GM18909 (cell line): Measurements from ENCODE around the gene CCDC7.
"Not testable (repeated sequence)": the region's sequence is repeated elsewhere in the genome, so short reads cannot be mapped to it uniquely, and the experiment has no call there.

Experiments
- ATAC-seq: cut with Tn5 transposase; IDR thresholded peaks from one replicate; pipeline ENCODE4 v1.9.1; 2021; ENCODE audit warnings: mild to moderate bottlenecking; ENCODE audit not compliant: unreplicated experiment, poor library complexity

The CCDC7 gene

GRCh38 chr10:32795598-32796183 is 349.8 kb downstream of the CCDC7 start:
- no peak for ATAC-seq

GRCh38 chr10:32797393-32797792 is 351.5 kb downstream of the CCDC7 start:
- not testable (repeated sequence) for ATAC-seq

- ATAC-seq: no peak
Observed at GRCh38 chr10:32846974-32847373, 401.0 kb downstream of the CCDC7 start.

DNA sequence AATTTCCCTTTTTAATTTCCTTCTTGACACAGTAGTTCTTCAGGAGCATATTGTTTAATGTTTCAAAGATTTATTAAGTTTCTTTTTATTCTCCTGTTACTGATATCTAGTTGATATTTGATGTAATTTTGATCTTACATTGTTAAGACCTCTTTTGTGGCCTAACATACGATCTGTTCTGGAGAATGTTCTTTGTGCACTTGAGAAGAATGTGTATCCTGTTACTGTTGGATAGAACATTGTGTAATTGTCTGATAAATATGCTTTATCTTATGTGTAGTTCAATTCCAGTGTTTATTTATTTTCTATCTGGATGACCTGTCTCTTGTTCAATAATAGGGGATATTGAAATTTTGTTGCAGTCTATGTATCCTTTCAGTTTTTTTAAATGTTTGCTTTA is 405.4 kb downstream of the CCDC7 start:
- no peak for ATAC-seq

- no peak for ATAC-seq
Observed at GRCh38 chr10:32854435-32854834, 408.5 kb downstream of the CCDC7 start.

GRCh38 chr10:32865170-32865569 is 419.2 kb downstream of the CCDC7 start:
- ATAC-seq: no peak

- no peak for ATAC-seq
Observed at GRCh38 chr10:32877915-32878314, 432.0 kb downstream of the CCDC7 start.

DNA sequence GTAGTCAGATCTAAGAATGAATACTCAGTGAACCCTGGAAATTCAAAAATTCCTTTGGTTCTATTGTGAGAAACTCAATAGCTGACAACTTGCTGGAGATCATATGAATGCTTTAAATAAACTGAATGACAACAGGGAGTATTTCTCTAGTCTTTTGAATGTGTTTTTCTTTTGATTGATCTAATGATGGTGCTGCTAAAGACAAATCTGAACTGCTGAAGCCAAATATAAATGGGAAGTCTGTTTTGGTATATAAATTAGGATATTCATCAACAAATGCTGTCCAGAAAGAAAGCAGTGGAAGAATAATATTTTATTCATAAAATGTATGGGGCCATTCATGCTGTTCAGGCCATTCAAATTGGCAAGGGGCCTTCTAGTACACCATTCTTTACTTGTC is 432.7 kb downstream of the CCDC7 start:
- no peak for ATAC-seq

GRCh38 chr10:32882076-32882475 is 436.1 kb downstream of the CCDC7 start:
- no peak for ATAC-seq

DNA sequence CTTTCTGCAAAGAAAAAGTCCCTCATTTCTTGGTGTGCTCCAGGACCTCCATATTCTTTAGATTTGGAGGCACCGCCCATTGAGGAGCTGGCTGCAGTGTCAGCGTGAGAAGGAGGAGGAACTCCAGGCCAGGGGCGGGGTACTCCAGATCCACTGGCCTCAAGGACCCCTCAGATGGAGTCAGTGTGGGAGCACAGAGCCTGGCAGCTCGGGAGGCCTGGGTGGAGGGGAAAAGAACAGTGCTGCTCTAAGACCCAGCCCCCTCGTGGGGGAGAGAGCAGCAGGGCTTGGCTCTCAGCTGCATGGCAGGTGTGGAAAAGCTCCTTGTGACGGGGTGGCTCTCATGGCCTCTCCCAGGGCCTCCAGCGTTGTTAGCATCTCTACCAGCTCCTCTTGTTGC is 441.5 kb downstream of the CCDC7 start:
- ATAC-seq: no peak

DNA sequence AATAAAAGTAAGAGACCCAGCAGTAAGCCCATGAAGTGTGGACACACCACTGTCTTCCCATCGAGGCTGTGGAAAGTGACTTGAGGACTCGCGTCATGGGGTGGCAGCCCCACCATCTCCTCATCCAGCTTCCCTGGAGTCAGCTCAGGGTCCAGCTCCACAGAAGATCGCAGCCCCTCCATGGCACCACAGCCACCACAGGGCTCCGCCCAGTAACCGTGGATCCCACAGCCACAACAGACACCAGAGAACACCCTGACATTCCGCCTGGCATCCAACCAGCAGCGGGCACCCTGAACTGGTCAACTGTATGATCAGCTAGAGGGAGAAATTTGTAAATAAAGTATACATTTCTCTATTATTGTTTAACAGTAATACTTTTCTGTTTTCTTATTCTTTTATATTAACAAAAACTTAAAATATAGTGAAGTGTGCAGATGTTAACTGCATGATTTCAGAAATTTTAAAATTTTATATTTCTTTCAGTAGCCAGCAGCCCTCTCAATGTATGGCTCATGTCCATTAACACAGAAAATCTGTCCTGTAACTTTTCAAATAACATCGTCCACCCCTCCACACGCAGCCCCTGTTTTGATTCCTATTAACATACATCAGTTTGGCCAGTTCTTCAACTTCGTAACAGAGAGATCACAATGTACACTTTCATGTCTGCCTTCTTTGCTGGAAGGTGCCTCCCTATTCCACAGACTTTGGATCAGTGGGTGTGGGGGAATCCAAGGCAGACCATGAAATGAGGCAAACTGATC is 442.4 kb downstream of the CCDC7 start:
- ATAC-seq: no peak

- no peak for ATAC-seq
Observed at GRCh38 chr10:32889631-32890212, 443.8 kb downstream of the CCDC7 start.

GRCh38 chr10:32890444-32890843 is 444.5 kb downstream of the CCDC7 start:
- ATAC-seq: no peak

- no peak for ATAC-seq
Observed at GRCh38 chr10:32891261-32891660, 445.3 kb downstream of the CCDC7 start.

DNA sequence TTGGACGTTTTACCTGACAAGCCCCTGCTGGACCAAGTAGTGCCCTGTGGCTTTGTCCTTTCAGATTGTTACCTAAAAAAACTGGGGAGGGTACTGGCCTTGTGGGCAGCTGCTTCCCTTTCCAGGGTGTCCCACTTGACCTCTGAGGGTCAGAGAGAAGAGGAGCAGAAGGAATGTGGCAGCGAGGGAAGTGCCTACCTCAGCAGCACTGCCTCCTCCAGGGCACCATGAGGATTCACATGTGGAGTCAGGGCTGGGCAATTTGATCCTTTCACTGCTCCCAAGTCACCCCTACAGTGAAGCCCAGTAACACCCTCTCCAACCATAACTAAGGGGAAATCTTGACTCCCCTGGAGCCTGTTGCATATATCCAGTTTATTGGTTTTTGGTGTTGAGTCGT is 447.5 kb downstream of the CCDC7 start:
- no peak for ATAC-seq

DNA sequence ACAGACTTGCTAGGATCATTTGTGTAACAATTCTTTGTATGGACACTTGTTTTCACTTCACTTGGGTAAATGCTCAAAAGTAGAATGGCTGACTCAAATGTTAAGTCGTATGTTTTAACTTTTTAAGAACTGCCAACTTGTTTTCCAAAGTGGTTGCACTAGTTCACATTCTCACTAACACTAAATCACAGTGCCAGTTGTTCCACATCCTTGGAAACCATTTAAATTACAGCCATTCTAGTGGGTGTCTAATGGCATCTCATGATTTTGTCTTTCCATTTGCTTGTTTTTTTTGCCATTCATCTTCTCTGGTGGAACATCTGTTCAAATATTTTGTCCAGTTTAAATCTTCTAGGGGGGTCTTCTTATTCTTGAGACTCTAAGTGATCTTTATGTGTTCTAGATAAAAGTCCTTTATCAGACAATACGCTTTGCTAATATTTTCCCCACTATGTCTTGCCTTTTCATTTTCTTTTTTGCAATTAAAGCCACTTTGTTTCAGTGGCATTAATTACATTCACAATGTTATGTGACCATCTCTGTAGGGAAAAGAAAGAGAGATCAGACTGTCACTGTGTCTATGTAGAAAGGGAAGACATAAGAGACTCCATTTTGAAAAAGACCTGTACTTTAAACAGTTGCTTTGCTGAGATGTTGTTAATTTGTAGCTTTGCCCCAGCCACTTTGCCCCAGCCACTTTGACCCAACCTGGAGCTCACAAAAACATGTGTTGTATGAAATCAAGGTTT is 448.1 kb downstream of the CCDC7 start:
- ATAC-seq: no peak

GRCh38 chr10:32895200-32895968 is 449.4 kb downstream of the CCDC7 start:
- ATAC-seq: not testable (repeated sequence)

DNA sequence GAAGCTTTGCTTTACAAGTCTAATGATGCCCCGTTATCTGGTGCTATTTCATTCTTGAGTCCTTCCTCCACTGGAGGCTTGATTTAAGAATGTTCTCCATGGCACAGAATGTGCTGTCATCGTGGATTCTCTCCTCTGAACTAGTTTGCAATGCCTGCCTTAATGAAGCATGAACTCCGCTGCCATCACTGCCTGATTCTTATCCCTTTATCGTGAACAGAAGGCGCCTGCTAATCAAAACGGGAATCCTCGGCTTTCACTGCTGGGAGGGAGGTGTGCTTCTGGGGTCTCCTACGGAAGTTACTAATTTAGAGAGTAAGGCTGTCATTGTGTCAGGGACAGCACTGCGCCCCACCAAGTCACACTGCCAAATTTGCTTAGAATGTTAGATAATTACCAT is 455.9 kb downstream of the CCDC7 start:
- ATAC-seq: no peak

- ATAC-seq: no peak
Observed at GRCh38 chr10:32905466-32905865, 459.5 kb downstream of the CCDC7 start.

DNA sequence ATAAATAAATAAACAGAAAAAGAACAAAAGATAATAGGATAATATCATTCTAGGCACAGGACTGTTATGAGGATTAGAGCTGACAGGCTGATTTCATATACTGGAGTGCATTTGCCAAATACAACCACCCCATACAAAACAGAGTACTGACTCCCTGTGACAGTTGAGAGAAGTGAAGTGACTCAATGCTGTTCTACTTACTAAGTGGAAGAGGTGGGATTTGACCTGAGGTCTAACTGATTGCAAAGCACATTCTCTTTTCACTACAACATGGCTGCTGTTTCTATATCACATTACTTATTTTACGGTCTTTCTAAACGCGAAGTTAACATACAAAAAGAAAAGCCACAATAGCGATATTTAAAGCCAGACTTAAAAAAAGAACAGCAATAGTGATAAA is 460.7 kb downstream of the CCDC7 start:
- ATAC-seq: no peak
